Endothelial cell of umbilical vein (primary cell): ENCODE measurements around the gene NFKB1. TPM values are rescaled to one million over a fixed set of nuclear protein-coding genes. Genes with fewer than 3 reads are reported as not detected.

Source experiments
- BruUV-seq: library from RNA; stranded (reverse); fragments of 400-500 nt; replicated peaks from 2 replicates; lab custom pipeline; 2021; lab: Mats Ljungman, UMichigan
- CTCF ChIA-PET: fragments of 300-600, 350-600 bp; sonication (Branson Sonifier 250); formaldehyde crosslinking; loops from one replicate; lab custom pipeline; 2021; ENCODE audit warnings: antibody characterized with exemption, inconsistent platforms; lab: Charles Lee
- POLR2A ChIA-PET: fragments of 300-600, 350-600 bp; sonication (Branson Sonifier 250); formaldehyde crosslinking; loops from one replicate; lab custom pipeline; 2021; ENCODE audit warnings: antibody characterized with exemption, inconsistent platforms; lab: Charles Lee
- DNase-seq: peaks from one replicate; pipeline ENCODE4 v3.0.0-alpha.2; 2011; ENCODE audit warnings: low read depth, low spot score
- FAIRE-seq: peaks from 2 replicates; lab custom pipeline; 2011; peaks lifted over from hg19 to GRCh38; lab: Jason Lieb, UNC
- H2AFZ ChIP-seq: 2 replicates; pipeline ENCODE4 v1.6.0; 2012; ENCODE audit warnings: low read depth, low read length, control low read depth, inconsistent platforms
- H3K27ac ChIP-seq: 2 replicates; pipeline ENCODE4 v1.5.1; 2011; ENCODE audit warnings: low read depth, mild to moderate bottlenecking, control low read depth, low read length, moderate library complexity; ENCODE audit not compliant: insufficient read depth
- H3K27me3 ChIP-seq, 2 experiments: 2 replicates each; pipeline versions ENCODE4 v1.6.0 to v1.6.1; 2011; ENCODE audit warnings: low read length in 2 of 2, mixed read lengths in 1 of 2; ENCODE audit not compliant: control insufficient read depth in 2 of 2, insufficient read depth in 2 of 2
- H3K36me3 ChIP-seq, 2 experiments: 2 replicates in 1 of 2; 3 replicates in 1 of 2; pipeline ENCODE4 v1.5.1; 2011; ENCODE audit warnings: low read length in 2 of 2, mild to moderate bottlenecking in 1 of 2, moderate library complexity in 1 of 2; ENCODE audit not compliant: control insufficient read depth in 2 of 2, insufficient read depth in 2 of 2; ENCODE audit errors: extremely low read depth in 1 of 2
- H3K4me1 ChIP-seq: 3 replicates; pipeline ENCODE4 v1.5.1; 2011; ENCODE audit warnings: mild to moderate bottlenecking, low read length; ENCODE audit not compliant: control insufficient read depth, insufficient read depth; ENCODE audit errors: extremely low read depth
- H3K4me2 ChIP-seq: 2 replicates; pipeline ENCODE4 v1.6.1; 2011; ENCODE audit warnings: low read length, control low read depth, mixed read lengths; ENCODE audit not compliant: insufficient read depth
- H3K4me3 ChIP-seq, 3 experiments: fragments of 200-600 bp in 1 of 3; sonication (generic), shearing (Covaris generic) in 1 of 3; replicated peaks in 1 of 3; 2 replicates each; pipeline ENCODE4 v1.5.1; 2011 to 2016; ENCODE audit warnings: control low read depth in 3 of 3, low read length in 3 of 3, mild to moderate bottlenecking in 2 of 3, inconsistent platforms in 1 of 3, low read depth in 1 of 3, moderate library complexity in 1 of 3; ENCODE audit not compliant: insufficient read depth in 1 of 3
- H3K79me2 ChIP-seq: 2 replicates; pipeline ENCODE4 v1.6.0; 2012; ENCODE audit warnings: low read length, inconsistent platforms; ENCODE audit not compliant: control insufficient read depth, insufficient read depth
- H3K9ac ChIP-seq: replicated peaks from 2 replicates; pipeline ENCODE3; 2011; ENCODE audit warnings: low read length, control low read depth; ENCODE audit not compliant: insufficient read depth; ENCODE audit errors: extremely low read depth
- H3K9me1 ChIP-seq: replicated peaks from 3 replicates; pipeline ENCODE4 v1.6.0; 2011; ENCODE audit warnings: mild to moderate bottlenecking, low read length; ENCODE audit not compliant: control insufficient read depth, insufficient read depth; ENCODE audit errors: extremely low read depth
- H3K9me3 ChIP-seq: replicated peaks from 2 replicates; pipeline ENCODE4 v1.5.1; 2012; ENCODE audit warnings: low read length, inconsistent platforms; ENCODE audit not compliant: control insufficient read depth, insufficient read depth
- H4K20me1 ChIP-seq: replicated peaks from 2 replicates; pipeline ENCODE3; 2011; ENCODE audit warnings: mild to moderate bottlenecking, low read length; ENCODE audit not compliant: control insufficient read depth, insufficient read depth; ENCODE audit errors: extremely low read depth
- EZH2 ChIP-seq: IDR thresholded peaks from 2 replicates; pipeline ENCODE4 v1.6.1; 2012; ENCODE audit warnings: borderline replicate concordance, low read depth, mild to moderate bottlenecking, moderate library complexity, low read length, inconsistent platforms; ENCODE audit not compliant: severe bottlenecking
- FOS ChIP-seq: IDR thresholded peaks from 2 replicates; pipeline ENCODE4 v1.6.1; 2011; ENCODE audit warnings: mild to moderate bottlenecking, low read length, moderate library complexity, borderline replicate concordance; ENCODE audit not compliant: insufficient read depth
- GATA2 ChIP-seq: IDR thresholded peaks from 2 replicates; pipeline ENCODE4 v1.7.0; 2011; ENCODE audit warnings: low read depth, mild to moderate bottlenecking, moderate library complexity, mixed read lengths, low read length; ENCODE audit not compliant: insufficient read length, insufficient read depth
- JUN ChIP-seq: IDR thresholded peaks from 2 replicates; pipeline ENCODE4 v1.6.1; 2011; ENCODE audit warnings: borderline replicate concordance, low read depth; ENCODE audit not compliant: insufficient read length, insufficient read depth
- MAX ChIP-seq: IDR thresholded peaks from 2 replicates; pipeline ENCODE4 v1.6.1; 2011; ENCODE audit not compliant: insufficient read depth, insufficient read length
- MYC ChIP-seq: IDR thresholded peaks from one replicate; pipeline ENCODE4 v1.6.1; 2011; ENCODE audit warnings: mild to moderate bottlenecking, low read depth, low read length
- POLR2A ChIP-seq: IDR thresholded peaks from 2 replicates; pipeline ENCODE4 v1.6.1; 2012; ENCODE audit warnings: low read depth, mild to moderate bottlenecking, control low read depth, low read length
- POLR2AphosphoS5 ChIP-seq: IDR thresholded peaks from 2 replicates; pipeline ENCODE4 v1.6.1; 2012; ENCODE audit warnings: low read depth, mild to moderate bottlenecking, control low read depth, low read length, moderate library complexity; ENCODE audit not compliant: insufficient read depth
- dilution Hi-C: fragments of 300-500 bp; cut with MboI; formaldehyde crosslinking; loops from one replicate; pipeline ENCODE4 v1.15.0; 2019; ENCODE audit warnings: low sequenced_read_pairs; ENCODE audit not compliant: extremely low pct_ligation_motif_present
- intact Hi-C: fragments of 100-400 bp; cut with micrococcal nuclease; formaldehyde crosslinking; loops from one replicate; pipeline ENCODE4 v1.10.0; 2022
- polyA plus RNA-seq, 4 experiments: library from polyadenylated mRNA; depleted of rRNA in 3 of 4; stranded (reverse) in 3 of 4; unstranded in 1 of 4; fragments of >200 nt; gene quantifications; 2 replicates each; pipeline versions ENCODE4 v1.2.1 to v1.2.3, GENCODE V29; 2011 to 2012; ENCODE audit warnings: missing spikeins in 1 of 4
- total RNA-seq: library from RNA; stranded (reverse); gene quantifications from 2 replicates; pipeline ENCODE4 v1.2.3, GENCODE V29; 2021
- TF ChIP-seq, protein P1 (sequence below), 2 donors: IDR thresholded peaks; 1 replicate in 1 of 2; 2 replicates in 1 of 2; pipeline ENCODE4 v1.5.1; 2011; ENCODE audit warnings: low read length in 2 of 2, mild to moderate bottlenecking in 2 of 2, moderate library complexity in 2 of 2, control low read depth in 1 of 2, inconsistent platforms in 1 of 2, low read depth in 1 of 2; ENCODE audit not compliant: insufficient read depth in 1 of 2; ENCODE audit errors: extremely low read depth in 1 of 2

Gene NFKB1
- total and polyA plus RNA-seq, 2 donors (not counting 3 experiments of a cell fraction or from before 2014, with no cell fraction given): 21.3 to 41.4 TPM

- H3K4me3 ChIP-seq: no peak overlapping the region
- dilution Hi-C loops: no loop called here
- DNase-seq (no peak), FAIRE-seq (no peak)
- BruUV-seq: no TSS peak
- H3K27me3 ChIP-seq: no peaks in the 10 kb centered on the region
- no peak overlapping the region for H3K9ac ChIP-seq
- ChIA-PET CTCF (no interaction called here), POLR2A (interaction anchor here (0.7 kb wide), 1 partner anchor 9 kb away, joined by 3 read pairs; no protein-coding TSS in a partner anchor)
- H3K9me1 ChIP-seq: no peaks in the 10 kb centered on the region
- H3K4me2 ChIP-seq: no peak overlapping the region
- TF ChIP-seq EZH2 (no peak), MYC (no peak), POLR2AphosphoS5 (no peak), MAX (no peak), FOS (no peak), GATA2 (no peak), JUN (no peak), POLR2A (no peak)
- TF ChIP-seq, protein P1, sequence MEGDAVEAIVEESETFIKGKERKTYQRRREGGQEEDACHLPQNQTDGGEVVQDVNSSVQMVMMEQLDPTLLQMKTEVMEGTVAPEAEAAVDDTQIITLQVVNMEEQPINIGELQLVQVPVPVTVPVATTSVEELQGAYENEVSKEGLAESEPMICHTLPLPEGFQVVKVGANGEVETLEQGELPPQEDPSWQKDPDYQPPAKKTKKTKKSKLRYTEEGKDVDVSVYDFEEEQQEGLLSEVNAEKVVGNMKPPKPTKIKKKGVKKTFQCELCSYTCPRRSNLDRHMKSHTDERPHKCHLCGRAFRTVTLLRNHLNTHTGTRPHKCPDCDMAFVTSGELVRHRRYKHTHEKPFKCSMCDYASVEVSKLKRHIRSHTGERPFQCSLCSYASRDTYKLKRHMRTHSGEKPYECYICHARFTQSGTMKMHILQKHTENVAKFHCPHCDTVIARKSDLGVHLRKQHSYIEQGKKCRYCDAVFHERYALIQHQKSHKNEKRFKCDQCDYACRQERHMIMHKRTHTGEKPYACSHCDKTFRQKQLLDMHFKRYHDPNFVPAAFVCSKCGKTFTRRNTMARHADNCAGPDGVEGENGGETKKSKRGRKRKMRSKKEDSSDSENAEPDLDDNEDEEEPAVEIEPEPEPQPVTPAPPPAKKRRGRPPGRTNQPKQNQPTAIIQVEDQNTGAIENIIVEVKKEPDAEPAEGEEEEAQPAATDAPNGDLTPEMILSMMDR (IDR thresholded peaks at IDR 0.05; ENCODE audit: extremely low read depth in 1 of 2, insufficient read depth in 1 of 2, low read depth in 1 of 2, low read length in 2 of 2): no peak
- H3K36me3 ChIP-seq: no peaks in the 10 kb centered on the region
- peaks cover 12% of the 10 kb centered on the region for H3K4me1 ChIP-seq
- no peaks in the 10 kb centered on the region for H3K79me2 ChIP-seq
- no peaks in the 10 kb centered on the region for H4K20me1 ChIP-seq
- no peak overlapping the region for H2AFZ ChIP-seq
- H3K9me3 ChIP-seq: no peaks in the 10 kb centered on the region
- intact Hi-C loops: loop anchor here (5.0 kb wide), 1 partner anchor 185 kb away; the partner anchor contains the start of gene UBE2D3
- H3K27ac ChIP-seq: no peak overlapping the region
Observed at GRCh38 chr4:102642631-102643298, 141.6 kb downstream of the NFKB1 start.
